HCT116 (cell line): ENCODE results near the gene GAK. TPM values are rescaled to one million over a fixed set of nuclear protein-coding genes. Genes with fewer than 3 reads are reported as not detected.

ENCODE experiments used
- ATAC-seq: fragments of 200-7000 bp; cut with Tn5 transposase; 2 replicates; pipeline ENCODE4 v1.9.1; 2020; ENCODE audit warnings: mild to moderate bottlenecking, moderate library complexity
- BruUV-seq: library from RNA; stranded (reverse); fragments of 400-500 nt; replicated peaks from 2 replicates; lab custom pipeline; 2021; lab: Mats Ljungman, UMichigan
- CTCF ChIA-PET: fragments of 300-600 bp; sonication (Branson Sonifier 250); formaldehyde crosslinking; loops from one replicate; lab custom pipeline; 2021; ENCODE audit warnings: antibody characterized with exemption; lab: Charles Lee
- POLR2A ChIA-PET: fragments of 300-600, 350-600 bp; sonication (Branson Sonifier 250); formaldehyde crosslinking; loops from one replicate; lab custom pipeline; 2021; ENCODE audit warnings: antibody characterized with exemption; lab: Charles Lee
- RAD21 ChIA-PET, 2 experiments: fragments of 300-600 bp; sonication (Branson Sonifier 250); formaldehyde crosslinking; loops; one replicate each; lab custom pipeline; 2023; ENCODE audit warnings: low total read pairs in 2 of 2; ENCODE audit not compliant: uncharacterized antibody in 2 of 2, unreplicated experiment in 2 of 2, low non-redundant PET in 1 of 2; lab: Charles Lee
- DNase-seq: peaks from one replicate; pipeline ENCODE4 v3.0.0-alpha.2; 2010; ENCODE audit warnings: low read depth, low spot score
- H2AFZ ChIP-seq: fragments of 200-600 bp; shearing (Covaris generic), sonication (generic); 2 replicates; pipeline ENCODE4 v1.6.1; 2017; ENCODE audit warnings: low read depth, mixed run types, mixed read lengths, antibody characterized with exemption, low read length; ENCODE audit not compliant: poor library complexity, severe bottlenecking
- H3K27ac ChIP-seq: 2 replicates; pipeline ENCODE4 v1.5.1; 2012; ENCODE audit warnings: low read depth, low read length
- H3K27me3 ChIP-seq: fragments of 200-600 bp; sonication (generic); 2 replicates; pipeline ENCODE4 v1.6.1; 2016; ENCODE audit warnings: mixed run types, low read length, mixed read lengths; ENCODE audit not compliant: insufficient read depth
- H3K36me3 ChIP-seq, 2 experiments: fragments of 200-500 bp in 1 of 2; fragments of 200-600 bp in 1 of 2; sonication (Bioruptor generic) in 1 of 2; sonication (generic) in 1 of 2; 2 replicates each; pipeline versions ENCODE4 v1.5.1 to v1.6.1; 2014 to 2016; ENCODE audit warnings: low read length in 2 of 2, inconsistent platforms in 1 of 2, mixed read lengths in 1 of 2, mixed run types in 1 of 2; ENCODE audit not compliant: insufficient read depth in 2 of 2, control insufficient read depth in 1 of 2
- H3K4me1 ChIP-seq, 2 experiments: fragments of 200-600 bp in 1 of 2; sonication (generic) in 1 of 2; 2 replicates each; pipeline versions ENCODE4 v1.5.1 to v1.6.1; 2012 to 2017; ENCODE audit warnings: low read length in 2 of 2, inconsistent platforms in 1 of 2, mild to moderate bottlenecking in 1 of 2, mixed read lengths in 1 of 2, mixed run types in 1 of 2, moderate library complexity in 1 of 2; ENCODE audit not compliant: insufficient read depth in 2 of 2, control insufficient read depth in 1 of 2
- H3K4me2 ChIP-seq: fragments of 200-600 bp; sonication (generic); 2 replicates; pipeline ENCODE4 v1.6.1; 2017; ENCODE audit warnings: mixed run types, low read length, mixed read lengths
- H3K4me3 ChIP-seq, 2 experiments: fragments of 200-600 bp in 1 of 2; sonication (generic) in 1 of 2; replicated peaks in 1 of 2; 2 replicates each; pipeline ENCODE4 v1.5.1; 2011 to 2016; ENCODE audit warnings: low read length in 2 of 2, control low read depth in 1 of 2, low read depth in 1 of 2, mild to moderate bottlenecking in 1 of 2, mixed read lengths in 1 of 2, mixed run types in 1 of 2
- H3K79me2 ChIP-seq: fragments of 200-600 bp; sonication (generic); 2 replicates; pipeline ENCODE4 v1.6.1; 2017; ENCODE audit warnings: mild to moderate bottlenecking, mixed run types, low read length, moderate library complexity, mixed read lengths; ENCODE audit not compliant: insufficient read depth
- H3K9ac ChIP-seq: fragments of 200-600 bp; sonication (generic); 2 replicates; pipeline ENCODE4 v1.6.1; 2016; ENCODE audit warnings: low read length, mixed read lengths
- H3K9me2 ChIP-seq: fragments of 200-600 bp; sonication (generic), shearing (Covaris generic); 2 replicates; pipeline ENCODE4 v1.6.1; 2017; ENCODE audit warnings: mixed run types, mild to moderate bottlenecking, moderate library complexity; ENCODE audit not compliant: insufficient read depth
- H3K9me3 ChIP-seq, 2 experiments: fragments of 200-500 bp in 1 of 2; fragments of 200-600 bp in 1 of 2; sonication (Bioruptor generic) in 1 of 2; sonication (generic) in 1 of 2; 2 replicates each; pipeline ENCODE4 v1.6.1; 2014 to 2017; ENCODE audit warnings: low read length in 2 of 2, mixed read lengths in 2 of 2, inconsistent platforms in 1 of 2, low read depth in 1 of 2, mild to moderate bottlenecking in 1 of 2, mixed run types in 1 of 2, moderate library complexity in 1 of 2; ENCODE audit not compliant: control insufficient read depth in 1 of 2, insufficient read depth in 1 of 2
- H4K20me1 ChIP-seq: fragments of 200-600 bp; sonication (generic), shearing (Covaris generic); 2 replicates; pipeline ENCODE4 v1.6.1; 2017; ENCODE audit warnings: mixed run types, mild to moderate bottlenecking, moderate library complexity; ENCODE audit not compliant: insufficient read depth
- CEBPB ChIP-seq: IDR thresholded peaks from 2 replicates; pipeline ENCODE4 v1.6.1; 2012; ENCODE audit warnings: low read depth
- CTCF ChIP-seq, 3 experiments: fragments of 200-600 bp in 1 of 3; sonication (generic) in 1 of 3; IDR thresholded peaks in 2 of 3; conservative IDR thresholded peaks in 1 of 3; 2 replicates each; pipeline ENCODE4 v1.5.1; 2012 to 2017; ENCODE audit warnings: low read depth in 2 of 3, low read length in 2 of 3, antibody characterized with exemption in 1 of 3, borderline replicate concordance in 1 of 3, control low read depth in 1 of 3, mild to moderate bottlenecking in 1 of 3, mixed read lengths in 1 of 3, mixed run types in 1 of 3, moderate library complexity in 1 of 3; ENCODE audit not compliant: insufficient read depth in 1 of 3
- EGR1 ChIP-seq: IDR thresholded peaks from 2 replicates; pipeline ENCODE4 v1.6.1; 2012; ENCODE audit warnings: low read depth
- EZH2 ChIP-seq: fragments of 200-600 bp; sonication (generic); IDR thresholded peaks from 2 replicates; pipeline ENCODE4 v1.6.1; 2017; ENCODE audit warnings: antibody characterized with exemption, mixed run types
- EZH2phosphoT487 ChIP-seq: fragments of 200-600 bp; IDR thresholded peaks from 2 replicates; pipeline ENCODE4 v1.6.1; 2018; ENCODE audit warnings: antibody characterized with exemption, borderline replicate concordance
- JUND ChIP-seq: IDR thresholded peaks from 2 replicates; pipeline ENCODE4 v1.6.1; 2012
- RAD21 ChIP-seq: IDR thresholded peaks from 2 replicates; pipeline ENCODE4 v1.6.1; 2012; ENCODE audit warnings: low read depth, mild to moderate bottlenecking
- REST ChIP-seq: IDR thresholded peaks from 2 replicates; pipeline ENCODE4 v1.6.1; 2012; ENCODE audit warnings: low read depth
- SP1 ChIP-seq: IDR thresholded peaks from 2 replicates; pipeline ENCODE4 v1.6.1; 2012; ENCODE audit warnings: low read depth
- TCF7L2 ChIP-seq: IDR thresholded peaks from 2 replicates; pipeline ENCODE4 v1.7.0; 2011; ENCODE audit warnings: borderline replicate concordance, inconsistent platforms; ENCODE audit not compliant: insufficient read depth, insufficient read length; ENCODE audit errors: extremely low read depth
- YY1 ChIP-seq: IDR thresholded peaks from 2 replicates; pipeline ENCODE4 v1.6.1; 2011; ENCODE audit warnings: low read length, low read depth, moderate library complexity, mild to moderate bottlenecking; ENCODE audit not compliant: insufficient replicate concordance; ENCODE audit errors: extremely low read depth
- ZFX ChIP-seq: fragments of 450-650 bp; IDR thresholded peaks from 2 replicates; pipeline ENCODE4 v1.6.1; 2017
- ZNF274 ChIP-seq: fragments of 200-500 bp; sonication (Bioruptor generic); IDR thresholded peaks from 2 replicates; pipeline ENCODE4 v1.6.1; 2014; ENCODE audit warnings: mild to moderate bottlenecking, low read depth, low read length, inconsistent platforms
- intact Hi-C: fragments of 100-400 bp; cut with micrococcal nuclease; formaldehyde crosslinking; loops from 2 replicates; pipeline ENCODE4 v1.10.0; 2022
- total RNA-seq: library from RNA; stranded (reverse); gene quantifications from one replicate; pipeline ENCODE4 v1.2.1, GENCODE V29; 2021; ENCODE audit not compliant: unreplicated experiment
- TF ChIP-seq, protein P1 (sequence below): IDR thresholded peaks from 2 replicates; pipeline ENCODE4 v1.6.1; 2012

The GAK gene
- total RNA-seq, 1 experiment from 2014 or later = 123 TPM

GRCh38 chr4:877502-877901 lies 54.6 kb downstream of the GAK start:
- Histone ChIP-seq H2AFZ (no peak overlapping the region), H3K4me2 (no peak overlapping the region), H3K9me3 (no peaks in the 10 kb centered on the region), H3K9me2 (no peaks in the 10 kb centered on the region), H3K27me3 (no peaks in the 10 kb centered on the region), H3K4me1 (no peaks in the 10 kb centered on the region), H3K9ac (no peak overlapping the region), H4K20me1 (no peaks in the 10 kb centered on the region), H3K36me3 (peaks cover 9 to 17% of the 10 kb centered on the region in 2 experiments; a peak in 3 of 4 replicates), H3K27ac (no peak overlapping the region), H3K79me2 (no peaks in the 10 kb centered on the region), H3K4me3 (no peak overlapping the region)
- no peak for DNase-seq
- intact Hi-C loops = no loop called here
- no TSS peak for BruUV-seq
- ChIA-PET CTCF (no interaction called here), POLR2A (no interaction called here), RAD21 (no interaction called here)
- no peak for ATAC-seq
- TF ChIP-seq, protein P1, sequence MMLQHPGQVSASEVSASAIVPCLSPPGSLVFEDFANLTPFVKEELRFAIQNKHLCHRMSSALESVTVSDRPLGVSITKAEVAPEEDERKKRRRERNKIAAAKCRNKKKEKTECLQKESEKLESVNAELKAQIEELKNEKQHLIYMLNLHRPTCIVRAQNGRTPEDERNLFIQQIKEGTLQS = no peak
- TF ChIP-seq SP1 (no peak), YY1 (no peak), EZH2 (no peak), ZNF274 (no peak), EZH2phosphoT487 (no peak), ZFX (no peak), CEBPB (no peak), TCF7L2 (no peak), EGR1 (no peak), RAD21 (no peak), REST (no peak), JUND (no peak), CTCF (IDR thresholded peaks at IDR 0.05 in 2 of 3, conservative IDR thresholded peaks at IDR 0.05 in 1 of 3; ENCODE audit: borderline replicate concordance in 1 of 3, insufficient read depth in 1 of 3, low read depth in 2 of 3, low read length in 2 of 3) (no peak)
- TF ChIP-seq, all 23 proteins: peak for 0
